ENCODE data around the gene KLHL36.

DNA sequence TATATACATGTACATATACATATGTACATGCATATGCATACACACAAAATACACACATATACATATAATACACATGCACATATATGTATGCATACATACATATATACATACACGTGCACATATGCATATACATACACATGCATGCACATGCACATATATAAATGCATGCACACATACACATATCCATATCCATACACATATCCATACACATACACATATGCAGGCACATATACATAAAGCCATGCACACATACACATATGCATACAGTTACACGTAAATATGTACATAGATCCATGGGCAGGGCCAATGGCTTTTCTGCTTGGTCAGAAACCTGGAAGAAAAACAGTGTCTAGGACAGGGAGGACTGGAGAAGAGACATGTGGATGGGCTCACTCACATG is 27.6 kb downstream of the KLHL36 start:
- TF ChIP-seq CTCF (IDR thresholded peaks at IDR 0.05) (no peak), ZFX (IDR thresholded peaks at IDR 0.05; ENCODE audit: borderline replicate concordance) (no peak)
